Measurements from ENCODE around the gene DCAF8. TPM values are rescaled to one million over a fixed set of nuclear protein-coding genes. Genes with fewer than 3 reads are reported as not detected.

DCAF8 gene
- total RNA-seq, 1 donor from 2014 or later = 69.4 TPM

- TF ChIP-seq CTCF (IDR thresholded peaks at IDR 0.05; ENCODE audit: insufficient read depth, low read length, poor library complexity, severe bottlenecking) = no peak
- no peaks in the 10 kb centered on the region for H3K27me3 ChIP-seq (ENCODE audit: control insufficient read depth, insufficient read depth, low read length)
These were observed 90.4 kb downstream of the DCAF8 start for GRCh38 chr1:160171980-160172379.

GRCh38 chr1:160171354-160171753 is 91.0 kb downstream of the DCAF8 start:
- Histone ChIP-seq H3K27me3 (ENCODE audit: control insufficient read depth, insufficient read depth, low read length) (no peaks in the 10 kb centered on the region), H3K36me3 (ENCODE audit: control insufficient read depth, insufficient read depth, low read length) (no peaks in the 10 kb centered on the region), H3K4me3 (ENCODE audit: low read depth, low read length) (no peak overlapping the region)
- no peak for DNase-seq (ENCODE audit: low read depth)
- no peak for TF ChIP-seq CTCF (IDR thresholded peaks at IDR 0.05; ENCODE audit: insufficient read depth, low read length, poor library complexity, severe bottlenecking)

More at GRCh38 chr1:160171980-160172379, 90.4 kb downstream of the DCAF8 start:
- Histone ChIP-seq H3K36me3 (ENCODE audit: control insufficient read depth, insufficient read depth, low read length) (no peaks in the 10 kb centered on the region), H3K4me3 (ENCODE audit: low read depth, low read length) (no peak overlapping the region)
- DNase-seq (ENCODE audit: low read depth) = no peak

GRCh38 chr1:160169553-160170399 is 92.6 kb downstream of the DCAF8 start:
- no peak for TF ChIP-seq CTCF (IDR thresholded peaks at IDR 0.05; ENCODE audit: insufficient read depth, low read length, poor library complexity, severe bottlenecking)
- H3K4me3 ChIP-seq (ENCODE audit: low read depth, low read length) = no peak overlapping the region
- H3K27me3 ChIP-seq (ENCODE audit: control insufficient read depth, insufficient read depth, low read length) = no peaks in the 10 kb centered on the region
- H3K36me3 ChIP-seq (ENCODE audit: control insufficient read depth, insufficient read depth, low read length) = no peaks in the 10 kb centered on the region
- DNase-seq (ENCODE audit: low read depth) = no peak

- no peak for DNase-seq (ENCODE audit: low read depth)
- Histone ChIP-seq H3K4me3 (ENCODE audit: low read depth, low read length) (no peak overlapping the region), H3K36me3 (ENCODE audit: control insufficient read depth, insufficient read depth, low read length) (no peaks in the 10 kb centered on the region), H3K27me3 (ENCODE audit: control insufficient read depth, insufficient read depth, low read length) (no peaks in the 10 kb centered on the region)
- no peak for TF ChIP-seq CTCF (IDR thresholded peaks at IDR 0.05; ENCODE audit: insufficient read depth, low read length, poor library complexity, severe bottlenecking)
These were observed 93.6 kb downstream of the DCAF8 start for GRCh38 chr1:160168609-160169369.

- TF ChIP-seq CTCF (IDR thresholded peaks at IDR 0.05; ENCODE audit: insufficient read depth, low read length, poor library complexity, severe bottlenecking) = no peak
- H3K36me3 ChIP-seq (ENCODE audit: control insufficient read depth, insufficient read depth, low read length) = no peaks in the 10 kb centered on the region
- no peak overlapping the region for H3K4me3 ChIP-seq (ENCODE audit: low read depth, low read length)
- DNase-seq (ENCODE audit: low read depth) = no peak
- H3K27me3 ChIP-seq (ENCODE audit: control insufficient read depth, insufficient read depth, low read length) = no peaks in the 10 kb centered on the region
These were observed 94.3 kb downstream of the DCAF8 start for GRCh38 chr1:160168016-160168415.

Measured in kidney epithelial cell (primary cell).